ENCODE data around the gene GRIN2C. TPM values are rescaled to one million over a fixed set of nuclear protein-coding genes. Genes with fewer than 3 reads are reported as not detected.

The GRIN2C gene
- total RNA-seq, 1 donor from 2014 or later = not detected

GRCh38 chr17:74862108-74862901 lies 2.6 kb upstream of the GRIN2C start:
- no peaks in the 10 kb centered on the region for H3K36me3 Mint-ChIP-seq
- H3K4me3 Mint-ChIP-seq = peak overlapping the region; percentile 24
- DNase-seq (ENCODE audit: low spot score) = peak; percentile 93
- no peaks in the 10 kb centered on the region for H3K9me3 Mint-ChIP-seq
- Histone ChIP-seq H3K27ac (no peak overlapping the region), H3K4me1 (peaks cover 10% of the 10 kb centered on the region), H3K27me3 (peaks cover 53% of the 10 kb centered on the region), H3K9me3 (ENCODE audit: low read depth) (no peaks in the 10 kb centered on the region), H3F3A (ENCODE audit: low read depth) (peaks cover 10% of the 10 kb centered on the region), H2AFZ (replicated peaks) (no peak overlapping the region), H3K4me2 (peak overlapping the region; percentile 67), H3K36me3 (no peaks in the 10 kb centered on the region), H3K79me2 (ENCODE audit: low read depth) (no peaks in the 10 kb centered on the region), H3K4me3 (peak overlapping the region; percentile 21), H3K9ac (no peak overlapping the region), H4K20me1 (ENCODE audit: low read depth) (peaks cover 39% of the 10 kb centered on the region)
- peaks cover 10% of the 10 kb centered on the region for H3K4me1 Mint-ChIP-seq
- TF ChIP-seq EZH2phosphoT487 (IDR thresholded peaks at IDR 0.05) (peak; percentile 84), EZH2 (IDR thresholded peaks at IDR 0.05) (peak; percentile 7), CTCF (IDR thresholded peaks at IDR 0.05) (peak; percentile 84)
- H3K27ac Mint-ChIP-seq = no peak overlapping the region
- H3K27me3 Mint-ChIP-seq (ENCODE audit: insufficient read depth, low read depth) = peaks cover 39% of the 10 kb centered on the region

DNA sequence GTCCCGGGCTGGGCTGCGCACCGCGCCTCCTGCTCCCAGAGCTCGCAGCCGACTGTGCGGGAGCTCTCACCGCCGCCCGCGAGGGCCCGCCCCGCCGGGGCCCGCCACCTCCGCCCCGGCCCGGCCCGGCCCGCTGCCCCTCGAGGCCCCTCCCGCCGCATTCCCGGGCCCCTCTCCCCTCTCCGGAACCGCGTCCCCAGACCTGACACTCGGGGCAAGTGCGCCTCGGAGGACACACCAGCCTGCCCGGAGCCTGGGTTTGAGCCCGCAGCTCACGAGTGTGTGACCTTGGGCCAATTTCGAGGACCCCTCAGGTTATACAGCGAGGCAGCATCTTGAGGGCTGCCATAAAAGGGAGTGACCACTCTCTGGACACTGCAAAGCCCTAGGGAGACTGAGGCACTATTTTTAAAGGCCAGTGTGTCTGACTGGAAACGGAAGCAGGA lies 2.0 kb upstream of the GRIN2C start:
- peak overlapping the region; percentile 50 for H3K4me3 Mint-ChIP-seq
- H3K4me1 Mint-ChIP-seq = peaks cover 10% of the 10 kb centered on the region
- Histone ChIP-seq H3K79me2 (ENCODE audit: low read depth) (no peaks in the 10 kb centered on the region), H2AFZ (replicated peaks) (no peak overlapping the region), H3K4me1 (peaks cover 10% of the 10 kb centered on the region), H3K27ac (no peak overlapping the region), H3K4me3 (peak overlapping the region; percentile 21), H3K9me3 (ENCODE audit: low read depth) (no peaks in the 10 kb centered on the region), H4K20me1 (ENCODE audit: low read depth) (peaks cover 39% of the 10 kb centered on the region), H3K4me2 (peak overlapping the region; percentile 67), H3K27me3 (peaks cover 59% of the 10 kb centered on the region), H3F3A (ENCODE audit: low read depth) (peaks cover 10% of the 10 kb centered on the region), H3K36me3 (no peaks in the 10 kb centered on the region), H3K9ac (no peak overlapping the region)
- TF ChIP-seq EZH2 (IDR thresholded peaks at IDR 0.05) (peak; percentile 74), EZH2phosphoT487 (IDR thresholded peaks at IDR 0.05) (peak; percentile 85), CTCF (IDR thresholded peaks at IDR 0.05) (no peak)
- DNase-seq (ENCODE audit: low spot score) = no peak
- peaks cover 44% of the 10 kb centered on the region for H3K27me3 Mint-ChIP-seq (ENCODE audit: insufficient read depth, low read depth)
- no peaks in the 10 kb centered on the region for H3K36me3 Mint-ChIP-seq
- no peak overlapping the region for H3K27ac Mint-ChIP-seq
- H3K9me3 Mint-ChIP-seq = no peaks in the 10 kb centered on the region

DNA sequence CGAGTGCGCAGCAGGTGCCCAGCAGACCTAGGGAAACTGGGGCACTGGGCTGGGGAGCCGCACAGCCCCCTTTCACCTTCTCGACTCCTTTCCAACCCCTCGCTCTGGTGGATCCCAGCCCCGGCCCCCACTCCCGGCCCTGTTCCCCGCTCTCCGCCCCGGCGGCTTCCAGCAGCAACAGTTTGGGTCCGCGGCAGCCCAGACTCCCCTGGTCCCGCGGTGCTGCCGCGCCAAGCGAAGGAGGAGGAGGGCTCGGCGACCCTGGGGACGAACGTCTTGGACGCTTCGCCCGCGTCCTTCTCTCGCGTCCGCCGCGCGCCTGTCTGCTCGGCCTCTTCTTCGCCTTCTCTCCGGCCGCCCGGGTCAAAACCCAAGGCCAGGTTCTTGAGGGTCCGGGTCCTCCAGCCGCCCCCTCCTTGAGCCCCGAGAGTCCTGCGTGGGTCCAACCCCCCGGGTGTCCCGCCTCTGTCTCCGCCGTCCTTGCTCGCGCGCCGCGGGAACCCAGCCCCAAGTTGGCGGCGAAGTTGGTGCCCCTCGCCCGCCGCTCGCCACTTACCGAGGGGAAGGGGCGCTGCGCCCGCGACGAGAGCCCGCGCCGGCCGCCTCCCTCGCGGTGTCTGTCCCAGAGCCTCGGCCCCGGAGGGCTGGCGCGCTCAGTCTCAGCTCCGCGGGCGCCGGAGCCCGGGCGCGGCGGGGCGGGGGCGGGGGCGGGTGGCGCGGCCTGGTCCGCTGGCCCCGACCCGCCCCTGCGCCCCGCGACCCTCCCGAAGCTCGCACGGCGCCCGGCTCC lies 1.4 kb upstream of the GRIN2C start:
- Mint-ChIP-seq H3K27me3 (ENCODE audit: insufficient read depth, low read depth) (peaks cover 47% of the 10 kb centered on the region), H3K4me1 (peaks cover 10% of the 10 kb centered on the region), H3K9me3 (no peaks in the 10 kb centered on the region), H3K4me3 (peak overlapping the region; percentile 59), H3K36me3 (no peaks in the 10 kb centered on the region), H3K27ac (no peak overlapping the region)
- TF ChIP-seq EZH2 (IDR thresholded peaks at IDR 0.05) (peak; percentile 93), CTCF (IDR thresholded peaks at IDR 0.05) (no peak), EZH2phosphoT487 (IDR thresholded peaks at IDR 0.05) (peak; percentile 28)
- Histone ChIP-seq H3K36me3 (no peaks in the 10 kb centered on the region), H3K79me2 (ENCODE audit: low read depth) (no peaks in the 10 kb centered on the region), H4K20me1 (ENCODE audit: low read depth) (peaks cover 39% of the 10 kb centered on the region), H3K9ac (no peak overlapping the region), H2AFZ (replicated peaks) (no peak overlapping the region), H3K9me3 (ENCODE audit: low read depth) (no peaks in the 10 kb centered on the region), H3K27me3 (peaks cover 65% of the 10 kb centered on the region), H3K4me2 (peak overlapping the region; percentile 88), H3K4me1 (peaks cover 10% of the 10 kb centered on the region), H3K4me3 (peak overlapping the region; percentile 47), H3K27ac (no peak overlapping the region), H3F3A (ENCODE audit: low read depth) (peaks cover 10% of the 10 kb centered on the region)
- peak; percentile 62 for DNase-seq (ENCODE audit: low spot score)
